GM18519 (cell line): ENCODE results near the gene ANO3.

ENCODE experiments used
- ATAC-seq: cut with Tn5 transposase; IDR thresholded peaks from one replicate; pipeline ENCODE4 v1.9.1; 2021; ENCODE audit warnings: mild to moderate bottlenecking, moderate library complexity; ENCODE audit not compliant: unreplicated experiment, low FRiP score

ANO3 gene

GRCh38 chr11:26353010-26353409, 21.1 kb downstream of the ANO3 start:
- no peak for ATAC-seq

- no peak for ATAC-seq
Measured at GRCh38 chr11:26359055-26359454, 27.1 kb downstream of the ANO3 start.

GRCh38 chr11:26365284-26365683, 33.4 kb downstream of the ANO3 start:
- ATAC-seq: no peak

- ATAC-seq: no peak
Measured at GRCh38 chr11:26377619-26378018, 45.7 kb downstream of the ANO3 start.

- no peak for ATAC-seq
Measured at GRCh38 chr11:26399336-26399735, 67.4 kb downstream of the ANO3 start.

- ATAC-seq: no peak
Measured at GRCh38 chr11:26410706-26411366, 78.9 kb downstream of the ANO3 start.

GRCh38 chr11:26412955-26413354, 81.0 kb downstream of the ANO3 start:
- no peak for ATAC-seq

GRCh38 chr11:26418386-26418912, 86.5 kb downstream of the ANO3 start:
- no peak for ATAC-seq

GRCh38 chr11:26420331-26420730, 88.4 kb downstream of the ANO3 start:
- no peak for ATAC-seq

GRCh38 chr11:26424255-26424654, 92.3 kb downstream of the ANO3 start:
- no peak for ATAC-seq

- ATAC-seq: no peak
Measured at GRCh38 chr11:26439854-26440253, 107.9 kb downstream of the ANO3 start.

GRCh38 chr11:26442131-26442530, 110.2 kb downstream of the ANO3 start:
- ATAC-seq: no peak

GRCh38 chr11:26443617-26444016, 111.7 kb downstream of the ANO3 start:
- ATAC-seq: no peak

- no peak for ATAC-seq
Measured at GRCh38 chr11:26457636-26458035, 125.7 kb downstream of the ANO3 start.

GRCh38 chr11:26465274-26465673, 133.3 kb downstream of the ANO3 start:
- ATAC-seq: no peak

GRCh38 chr11:26467506-26467905, 135.6 kb downstream of the ANO3 start:
- ATAC-seq: no peak

GRCh38 chr11:26470992-26471391, 139.1 kb downstream of the ANO3 start:
- ATAC-seq: no peak

GRCh38 chr11:26473216-26474194, 141.6 kb downstream of the ANO3 start:
- no peak for ATAC-seq

GRCh38 chr11:26474401-26474800, 142.5 kb downstream of the ANO3 start:
- no peak for ATAC-seq

GRCh38 chr11:26477396-26477795, 145.5 kb downstream of the ANO3 start:
- no peak for ATAC-seq

GRCh38 chr11:26478710-26479109, 146.8 kb downstream of the ANO3 start:
- ATAC-seq: no peak
